HG02970 (cell line): ENCODE results near the gene CARTPT.

Experiments
- ATAC-seq: cut with Tn5 transposase; IDR thresholded peaks from one replicate; pipeline ENCODE4 v1.9.1; 2021; ENCODE audit warnings: mild to moderate bottlenecking, moderate library complexity, moderate number of reproducible peaks; ENCODE audit not compliant: unreplicated experiment, low FRiP score

Gene CARTPT

GRCh38 chr5:71719063-71719964, at the start of gene CARTPT:
TSS of gene CARTPT (plus strand) at chr5:71719275. CDS start at chr5:71719294, 19 bp downstream.
- ATAC-seq = no peak

GRCh38 chr5:71677977-71678376, 41.1 kb upstream of the CARTPT start:
- ATAC-seq = no peak

- ATAC-seq = no peak
These were observed 39.4 kb upstream of the CARTPT start for GRCh38 chr5:71679714-71680113.

- ATAC-seq = no peak
These were observed 38.6 kb upstream of the CARTPT start for GRCh38 chr5:71680510-71680909.

- no peak for ATAC-seq
These were observed 37.8 kb upstream of the CARTPT start for GRCh38 chr5:71681296-71681695.

- no peak for ATAC-seq
These were observed 34.8 kb upstream of the CARTPT start for GRCh38 chr5:71684309-71684708.

- no peak for ATAC-seq
These were observed 25.1 kb upstream of the CARTPT start for GRCh38 chr5:71693828-71694427.

- ATAC-seq = no peak
These were observed 24.0 kb upstream of the CARTPT start for GRCh38 chr5:71695071-71695470.

GRCh38 chr5:71695595-71695994, 23.5 kb upstream of the CARTPT start:
- no peak for ATAC-seq

- ATAC-seq = no peak
These were observed 21.1 kb upstream of the CARTPT start for GRCh38 chr5:71697967-71698366.

- no peak for ATAC-seq
These were observed 19.8 kb upstream of the CARTPT start for GRCh38 chr5:71699233-71699632.

- no peak for ATAC-seq
These were observed 19.3 kb upstream of the CARTPT start for GRCh38 chr5:71699751-71700150.

GRCh38 chr5:71700803-71701202, 18.3 kb upstream of the CARTPT start:
- ATAC-seq = no peak

- ATAC-seq = no peak
These were observed 17.7 kb upstream of the CARTPT start for GRCh38 chr5:71701407-71701806.

- ATAC-seq = no peak
These were observed 15.1 kb upstream of the CARTPT start for GRCh38 chr5:71703941-71704340.

- ATAC-seq = no peak
These were observed 13.7 kb upstream of the CARTPT start for GRCh38 chr5:71705421-71705820.

GRCh38 chr5:71706906-71707305, 12.2 kb upstream of the CARTPT start:
- ATAC-seq = no peak

- no peak for ATAC-seq
These were observed 7.5 kb upstream of the CARTPT start for GRCh38 chr5:71711610-71712009.

- ATAC-seq = no peak
These were observed 4.2 kb upstream of the CARTPT start for GRCh38 chr5:71714911-71715310.

GRCh38 chr5:71727978-71728377, 8.9 kb downstream of the CARTPT start:
- ATAC-seq = no peak

- ATAC-seq = no peak
These were observed 11.9 kb downstream of the CARTPT start for GRCh38 chr5:71731015-71731414.

- no peak for ATAC-seq
These were observed 12.9 kb downstream of the CARTPT start for GRCh38 chr5:71732011-71732410.
